WTC11 (cell line): ENCODE data around the gene GSX2.

Experiments used
- FOXJ3 ChIP-seq: sonication (generic); formaldehyde crosslinking; IDR thresholded peaks from 2 replicates; pipeline ENCODE4 v1.9.0; 2021; ENCODE audit warnings: missing genetic modification reagents, mild to moderate bottlenecking, borderline replicate concordance
- TF ChIP-seq, protein P1 (sequence below): fragments of 200-600 bp; IDR thresholded peaks from 2 replicates; pipeline ENCODE4 v1.8.0; 2022; ENCODE audit warnings: antibody characterized with exemption

DNA sequence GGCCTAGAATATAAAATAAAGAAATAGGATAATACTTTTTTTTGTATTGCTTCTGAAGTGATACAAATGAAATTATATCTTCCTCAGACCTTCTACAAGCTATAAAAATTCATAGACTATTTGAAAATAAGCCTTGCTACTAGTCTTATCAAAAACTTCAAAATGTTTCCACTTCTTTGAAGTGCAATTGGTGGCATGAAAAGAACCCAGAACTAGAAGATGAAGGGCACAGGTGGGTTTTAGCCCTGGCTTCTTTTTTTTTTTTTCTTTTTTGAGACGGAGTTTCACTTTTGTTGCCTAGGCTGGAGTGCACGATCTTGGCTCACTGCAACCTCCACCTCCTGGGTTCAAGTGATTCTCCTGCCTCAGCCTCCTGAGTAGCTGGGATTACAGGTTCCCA is 44.2 kb downstream of the GSX2 start:
- TF ChIP-seq, protein P1, sequence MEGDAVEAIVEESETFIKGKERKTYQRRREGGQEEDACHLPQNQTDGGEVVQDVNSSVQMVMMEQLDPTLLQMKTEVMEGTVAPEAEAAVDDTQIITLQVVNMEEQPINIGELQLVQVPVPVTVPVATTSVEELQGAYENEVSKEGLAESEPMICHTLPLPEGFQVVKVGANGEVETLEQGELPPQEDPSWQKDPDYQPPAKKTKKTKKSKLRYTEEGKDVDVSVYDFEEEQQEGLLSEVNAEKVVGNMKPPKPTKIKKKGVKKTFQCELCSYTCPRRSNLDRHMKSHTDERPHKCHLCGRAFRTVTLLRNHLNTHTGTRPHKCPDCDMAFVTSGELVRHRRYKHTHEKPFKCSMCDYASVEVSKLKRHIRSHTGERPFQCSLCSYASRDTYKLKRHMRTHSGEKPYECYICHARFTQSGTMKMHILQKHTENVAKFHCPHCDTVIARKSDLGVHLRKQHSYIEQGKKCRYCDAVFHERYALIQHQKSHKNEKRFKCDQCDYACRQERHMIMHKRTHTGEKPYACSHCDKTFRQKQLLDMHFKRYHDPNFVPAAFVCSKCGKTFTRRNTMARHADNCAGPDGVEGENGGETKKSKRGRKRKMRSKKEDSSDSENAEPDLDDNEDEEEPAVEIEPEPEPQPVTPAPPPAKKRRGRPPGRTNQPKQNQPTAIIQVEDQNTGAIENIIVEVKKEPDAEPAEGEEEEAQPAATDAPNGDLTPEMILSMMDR, result no peak
- TF ChIP-seq FOXJ3, result no peak
